Measurements from ENCODE around the gene ZNF775. TPM values are rescaled to one million over a fixed set of nuclear protein-coding genes. Genes with fewer than 3 reads are reported as not detected.

ZNF775 gene
- total RNA-seq, 1 donor from 2014 or later, result 5.5 TPM

DNA sequence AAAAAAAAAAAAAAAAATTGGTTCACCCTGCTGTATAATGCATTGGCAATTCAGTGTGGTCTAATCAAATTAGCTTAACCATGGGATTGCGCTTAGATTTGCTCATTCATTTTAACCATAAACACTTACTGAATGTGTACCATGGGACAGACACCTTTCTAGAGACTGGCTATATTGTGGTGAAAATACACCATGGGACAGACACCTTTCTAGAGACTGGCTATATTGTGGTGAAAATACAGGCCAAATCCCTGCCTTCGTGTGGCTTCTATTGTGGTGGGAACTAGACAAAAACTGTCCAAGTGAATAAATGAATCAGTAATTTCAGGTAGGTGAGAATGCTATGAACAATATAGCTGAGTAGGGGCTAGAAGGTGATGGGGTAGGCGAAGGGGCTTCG lies 20.7 kb upstream of the ZNF775 start:
- intact Hi-C loops (cut with micrococcal nuclease), result loop anchor here (5.0 to 10.0 kb wide), 2 partner anchors 399 to 626 kb away; no protein-coding TSS in a partner anchor
- peak overlapping the region; percentile 41 for H3K27ac Mint-ChIP-seq

DNA sequence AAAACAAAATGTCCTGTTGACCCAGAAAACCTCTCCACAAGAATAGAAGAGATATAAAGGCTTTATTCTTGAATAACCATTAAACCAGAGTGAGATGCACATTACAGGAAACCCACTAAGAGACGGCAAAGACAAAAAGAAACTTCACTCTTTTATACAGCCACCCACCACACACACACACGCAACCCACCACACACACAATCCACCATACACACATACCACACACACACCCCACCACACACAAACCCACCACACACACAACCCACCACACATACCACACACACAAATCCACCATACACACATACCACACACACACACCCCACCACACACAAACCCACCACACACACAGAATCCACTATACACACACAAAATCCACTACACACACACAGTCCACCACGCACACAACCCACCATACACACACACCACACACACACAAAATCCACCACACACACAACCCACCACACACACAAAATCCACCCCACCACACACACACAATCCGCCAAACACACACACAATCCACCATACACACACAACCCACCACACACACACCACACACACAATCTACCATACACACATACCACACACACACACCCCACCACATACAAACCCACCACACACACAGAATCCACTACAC lies 20.0 kb upstream of the ZNF775 start:
- Mint-ChIP-seq H3K4me1 (peaks cover 44% of the 10 kb centered on the region), H3K27ac (peak overlapping the region; percentile 62), H3K9me3 (peaks cover 4% of the 10 kb centered on the region), H3K27me3 (no peaks in the 10 kb centered on the region), H3K4me3 (no peak overlapping the region), H3K36me3 (ENCODE audit: low read depth) (no peaks in the 10 kb centered on the region)
- DNase-seq, result no peak
- intact Hi-C loops (cut with micrococcal nuclease), result loop anchor here (5.0 to 10.0 kb wide), 2 partner anchors 398 to 626 kb away; no protein-coding TSS in a partner anchor

More for the DNA sequence above, 20.7 kb upstream of the ZNF775 start:
- Mint-ChIP-seq H3K4me1 (peaks cover 39% of the 10 kb centered on the region), H3K36me3 (ENCODE audit: low read depth) (no peaks in the 10 kb centered on the region), H3K9me3 (peaks cover 4% of the 10 kb centered on the region), H3K27me3 (no peaks in the 10 kb centered on the region), H3K4me3 (no peak overlapping the region)
- DNase-seq, result no peak

DNA sequence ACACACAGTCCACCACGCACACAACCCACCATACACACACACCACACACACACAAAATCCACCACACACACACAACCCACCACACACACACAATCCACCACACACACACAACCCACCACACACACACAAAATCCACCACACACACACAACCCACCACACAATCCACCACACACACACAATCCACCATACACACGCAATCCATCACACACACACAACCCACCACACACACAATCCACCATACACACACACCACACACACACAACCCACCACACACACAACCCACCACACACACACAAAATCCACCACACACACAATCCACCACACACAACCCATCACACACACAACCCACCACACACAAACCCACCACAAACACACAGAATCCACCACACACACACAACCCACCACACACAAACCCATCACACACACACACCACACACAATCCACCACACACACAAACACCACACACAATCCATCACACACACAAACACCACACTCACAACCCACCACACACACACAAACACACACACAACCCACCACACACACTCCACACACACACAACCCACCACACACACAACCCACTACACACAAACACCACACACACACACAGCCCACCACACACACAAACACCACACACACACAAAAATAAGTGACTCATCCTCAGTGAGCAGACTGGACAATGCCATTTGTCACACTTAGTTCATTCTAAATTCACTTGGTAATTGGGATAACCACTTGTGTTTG lies 19.3 kb upstream of the ZNF775 start:
- Mint-ChIP-seq H3K27ac (peak overlapping the region; percentile 81), H3K27me3 (no peaks in the 10 kb centered on the region), H3K4me3 (no peak overlapping the region), H3K36me3 (ENCODE audit: low read depth) (no peaks in the 10 kb centered on the region), H3K4me1 (peaks cover 48% of the 10 kb centered on the region), H3K9me3 (peaks cover 4% of the 10 kb centered on the region)
- intact Hi-C loops (cut with micrococcal nuclease), result loop anchor here (5.0 to 10.0 kb wide), 2 partner anchors 398 to 625 kb away; no protein-coding TSS in a partner anchor
- DNase-seq, result no peak

DNA sequence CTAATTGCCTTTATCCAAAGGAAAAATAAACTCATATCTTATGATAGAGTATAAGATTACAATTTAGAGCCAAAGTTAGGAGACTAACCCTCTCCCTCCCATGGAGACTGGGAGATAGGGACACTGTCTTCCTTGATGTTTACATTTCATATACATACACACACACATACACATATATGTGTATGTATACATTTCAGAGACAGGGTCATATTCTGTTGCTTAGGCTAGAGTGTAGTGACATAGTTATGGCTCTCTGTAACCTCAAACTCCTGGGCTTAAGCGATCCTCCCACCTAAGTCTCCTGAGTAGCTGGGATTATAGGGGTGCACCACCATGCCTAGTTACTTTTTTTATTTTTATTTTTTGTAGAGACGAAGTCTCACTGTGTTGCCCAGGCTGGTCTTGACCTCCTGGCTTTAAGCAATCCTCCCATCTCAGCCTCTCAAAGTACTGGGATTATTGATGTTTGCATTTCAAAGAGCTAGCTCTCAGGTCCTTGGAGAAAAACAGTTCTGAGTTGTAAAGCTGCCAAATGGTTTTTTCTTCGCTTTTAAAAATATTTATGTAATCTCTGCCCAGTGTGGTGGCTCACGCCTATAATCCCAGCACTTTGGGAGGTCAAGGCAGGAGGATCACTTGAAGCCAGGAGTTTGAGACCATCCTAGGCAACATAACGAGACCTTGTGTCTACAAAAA lies 18.6 kb upstream of the ZNF775 start:
- H3K27ac Mint-ChIP-seq, result peak overlapping the region; percentile 81
- intact Hi-C loops (cut with micrococcal nuclease), result no loop called here
- H3K4me3 Mint-ChIP-seq, result no peak overlapping the region
- H3K4me1 Mint-ChIP-seq, result peaks cover 49% of the 10 kb centered on the region
- H3K36me3 Mint-ChIP-seq (ENCODE audit: low read depth), result no peaks in the 10 kb centered on the region
- H3K9me3 Mint-ChIP-seq, result peaks cover 4% of the 10 kb centered on the region
- H3K27me3 Mint-ChIP-seq, result no peaks in the 10 kb centered on the region
- DNase-seq, result no peak

DNA sequence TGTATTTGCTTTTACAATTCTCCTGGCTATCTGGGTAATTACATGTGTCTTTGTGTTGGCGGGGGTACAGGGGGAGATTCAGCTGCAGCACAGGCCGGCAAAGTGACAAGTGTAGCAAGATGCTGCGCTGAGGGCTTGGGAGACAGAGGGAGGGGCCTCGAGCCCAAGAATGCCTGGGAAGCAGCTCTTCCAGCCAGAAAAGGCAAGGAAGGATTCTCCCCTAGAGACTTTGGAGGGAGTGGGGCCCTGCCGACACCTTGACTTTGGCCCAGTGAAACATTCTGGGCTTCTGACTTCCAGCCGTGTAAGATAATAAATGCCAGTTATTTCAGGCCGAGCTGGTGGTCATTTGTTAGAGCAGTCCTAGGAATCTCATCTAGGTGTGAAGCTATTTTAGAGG lies 17.7 kb upstream of the ZNF775 start:
- intact Hi-C loops (cut with micrococcal nuclease), result no loop called here
- no peak overlapping the region for H3K27ac Mint-ChIP-seq
- H3K9me3 Mint-ChIP-seq, result peaks cover 4% of the 10 kb centered on the region
- no peaks in the 10 kb centered on the region for H3K36me3 Mint-ChIP-seq (ENCODE audit: low read depth)
- no peak for DNase-seq
- H3K4me1 Mint-ChIP-seq, result peaks cover 46% of the 10 kb centered on the region
- no peak overlapping the region for H3K4me3 Mint-ChIP-seq
- H3K27me3 Mint-ChIP-seq, result no peaks in the 10 kb centered on the region

DNA sequence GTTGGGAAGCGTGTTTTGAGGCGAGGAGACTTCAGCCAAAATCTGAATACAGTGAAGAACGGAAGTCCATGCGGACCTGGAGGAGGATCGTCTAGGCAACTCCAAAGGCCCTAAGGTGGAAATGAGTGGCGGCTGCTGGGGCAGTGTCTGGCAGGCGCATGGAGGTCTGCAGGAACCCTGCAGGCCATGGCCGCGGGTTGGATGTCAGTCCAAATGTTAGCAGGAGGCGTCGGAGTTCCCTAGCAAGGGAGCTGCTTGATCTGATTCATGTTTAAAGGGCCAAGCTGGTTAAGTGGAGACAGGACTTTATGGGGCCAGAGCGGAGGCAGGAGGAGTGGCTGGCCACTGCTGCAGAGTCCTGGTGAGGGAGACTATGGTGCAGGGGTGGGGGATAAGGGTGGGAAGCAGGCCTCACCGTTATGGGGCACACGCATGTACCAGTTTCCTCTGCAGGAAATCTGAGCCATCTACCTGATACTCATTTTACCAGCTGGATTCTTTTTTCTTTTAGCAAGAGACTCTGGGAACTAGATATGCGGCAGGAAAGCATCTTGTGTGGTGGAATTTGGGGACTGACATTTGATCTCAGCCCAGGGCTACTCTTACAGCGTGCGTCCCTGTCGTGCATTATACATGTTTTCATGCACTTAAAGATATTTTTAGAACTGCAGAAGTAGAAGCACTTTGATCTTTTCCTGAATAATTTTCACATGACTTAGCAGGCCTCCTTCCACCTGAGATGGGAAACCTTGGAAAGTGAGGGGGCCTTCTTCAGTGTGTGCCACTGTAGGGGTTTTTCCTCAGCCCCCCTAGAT lies 17.1 kb upstream of the ZNF775 start:
- intact Hi-C loops (cut with micrococcal nuclease), result no loop called here
- Mint-ChIP-seq H3K27me3 (no peaks in the 10 kb centered on the region), H3K4me3 (no peak overlapping the region), H3K36me3 (ENCODE audit: low read depth) (no peaks in the 10 kb centered on the region), H3K9me3 (peaks cover 4% of the 10 kb centered on the region), H3K4me1 (peaks cover 43% of the 10 kb centered on the region), H3K27ac (no peak overlapping the region)
- no peak for DNase-seq

DNA sequence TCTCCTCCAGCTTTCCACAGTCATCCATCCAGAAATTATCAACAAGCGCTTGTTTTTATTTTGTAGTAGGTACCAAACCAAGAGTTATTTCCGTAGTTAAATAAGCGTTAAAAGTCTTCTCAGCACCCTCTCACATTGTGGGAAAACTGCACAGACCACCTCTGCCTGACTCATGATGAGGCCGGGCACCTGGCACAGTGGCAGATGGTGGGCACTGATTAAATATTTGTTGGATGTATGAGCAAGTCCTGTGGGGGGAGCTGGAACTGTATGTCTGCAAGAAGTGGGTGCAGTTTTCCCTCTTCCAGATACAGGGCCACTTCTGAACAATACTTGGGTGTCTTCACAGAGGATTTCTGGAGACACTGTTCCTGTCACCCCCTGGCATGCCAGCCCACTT lies 15.8 kb upstream of the ZNF775 start:
- Mint-ChIP-seq H3K9me3 (peaks cover 4% of the 10 kb centered on the region), H3K4me1 (peaks cover 40% of the 10 kb centered on the region), H3K27me3 (no peaks in the 10 kb centered on the region), H3K27ac (no peak overlapping the region), H3K36me3 (ENCODE audit: low read depth) (no peaks in the 10 kb centered on the region), H3K4me3 (no peak overlapping the region)
- DNase-seq, result no peak
- intact Hi-C loops (cut with micrococcal nuclease), result no loop called here

DNA sequence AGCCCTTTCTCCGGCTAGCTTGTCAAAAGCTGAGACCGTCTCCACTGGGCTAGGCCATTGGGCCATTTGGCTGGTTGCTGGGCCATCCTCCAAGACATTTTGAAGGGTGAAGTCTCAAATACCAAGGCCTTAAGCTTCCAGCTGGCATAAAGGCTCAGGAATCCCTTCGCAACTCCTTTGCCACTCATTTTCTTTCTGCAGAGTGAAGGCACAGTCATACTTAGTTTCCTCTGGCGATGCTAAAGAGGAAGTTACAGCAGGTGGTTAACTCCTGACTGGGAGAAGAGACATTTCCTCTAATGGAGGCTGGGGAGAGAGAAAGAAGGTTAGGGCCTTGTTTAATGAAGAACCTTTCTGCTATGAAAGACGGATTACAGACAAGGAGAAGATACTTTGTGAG lies 15.3 kb upstream of the ZNF775 start:
- H3K9me3 Mint-ChIP-seq, result peaks cover 4% of the 10 kb centered on the region
- peak overlapping the region; percentile 22 for H3K27ac Mint-ChIP-seq
- no peak overlapping the region for H3K4me3 Mint-ChIP-seq
- no peak for DNase-seq
- peaks cover 35% of the 10 kb centered on the region for H3K4me1 Mint-ChIP-seq
- no peaks in the 10 kb centered on the region for H3K36me3 Mint-ChIP-seq (ENCODE audit: low read depth)
- intact Hi-C loops (cut with micrococcal nuclease), result no loop called here
- H3K27me3 Mint-ChIP-seq, result no peaks in the 10 kb centered on the region

DNA sequence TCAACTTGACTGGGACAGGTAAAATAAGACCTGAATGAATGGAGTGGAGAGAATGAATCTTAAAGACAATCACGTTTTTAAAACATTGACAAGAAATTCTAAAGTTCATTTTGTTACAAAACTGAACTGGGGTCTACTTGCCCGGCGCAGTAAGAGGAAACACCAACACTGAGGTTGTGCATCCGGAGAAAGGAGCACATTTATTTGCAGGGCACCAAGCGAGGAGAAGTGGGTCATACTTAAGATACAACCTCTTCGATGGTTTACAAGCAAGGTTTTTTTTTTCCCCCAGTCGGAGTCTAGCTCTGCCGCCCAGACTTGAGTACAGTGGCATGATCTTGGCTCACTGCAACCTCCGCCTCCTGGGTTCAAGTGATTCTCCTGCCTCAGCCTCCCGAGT lies 13.9 kb upstream of the ZNF775 start:
- intact Hi-C loops (cut with micrococcal nuclease), result loop anchor here (5.0 kb wide), 1 partner anchor 493 kb away; the partner anchor contains the start of gene ATP6V0E2
- DNase-seq, result no peak
- no peak overlapping the region for H3K27ac Mint-ChIP-seq
- H3K4me1 Mint-ChIP-seq, result peaks cover 32% of the 10 kb centered on the region
- H3K4me3 Mint-ChIP-seq, result no peak overlapping the region
- H3K9me3 Mint-ChIP-seq, result peaks cover under 1% of the 10 kb centered on the region
- H3K27me3 Mint-ChIP-seq, result no peaks in the 10 kb centered on the region
- H3K36me3 Mint-ChIP-seq (ENCODE audit: low read depth), result peaks cover 3% of the 10 kb centered on the region

DNA sequence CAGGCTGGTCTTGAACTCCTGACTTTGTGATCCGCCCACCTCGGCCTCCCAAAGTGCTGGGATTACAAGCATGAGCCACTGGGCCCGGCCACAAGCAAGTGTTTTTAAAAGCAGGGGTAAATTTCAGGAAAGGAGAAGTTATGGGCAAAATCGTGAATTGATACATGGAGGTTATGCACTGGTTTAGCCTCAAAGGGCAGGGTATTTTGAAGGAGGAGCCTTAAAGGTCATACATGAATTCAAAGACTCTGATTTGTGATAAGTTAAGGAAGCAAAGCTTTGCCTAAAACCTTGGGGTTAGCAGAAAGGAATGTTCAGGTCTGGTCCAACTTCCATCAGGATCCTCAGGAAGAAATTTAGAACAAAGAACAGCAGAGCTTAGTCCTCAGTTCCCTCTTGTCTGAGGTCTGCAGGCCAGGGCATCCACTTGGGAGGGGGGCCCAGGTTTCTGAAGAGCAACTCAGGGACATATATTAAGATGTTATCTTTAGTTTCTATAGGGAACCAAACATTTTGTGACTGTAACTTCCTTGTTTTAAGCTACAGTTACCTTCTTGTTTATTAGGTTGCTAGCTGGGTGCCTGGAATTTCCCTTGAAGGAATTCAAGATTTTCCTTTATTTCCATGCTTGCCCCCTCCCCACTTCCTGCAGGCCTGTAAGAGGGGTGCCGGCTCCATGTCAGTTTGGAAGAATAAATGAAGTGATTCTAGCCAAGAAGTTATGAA lies 13.3 kb upstream of the ZNF775 start:
- Mint-ChIP-seq H3K36me3 (ENCODE audit: low read depth) (peaks cover 6% of the 10 kb centered on the region), H3K9me3 (no peaks in the 10 kb centered on the region), H3K27ac (peak overlapping the region; percentile 8), H3K27me3 (no peaks in the 10 kb centered on the region), H3K4me1 (peaks cover 37% of the 10 kb centered on the region), H3K4me3 (no peak overlapping the region)
- no peak for DNase-seq
- intact Hi-C loops (cut with micrococcal nuclease), result loop anchor here (5.0 kb wide), 1 partner anchor 494 kb away; the partner anchor contains the start of gene ATP6V0E2

DNA sequence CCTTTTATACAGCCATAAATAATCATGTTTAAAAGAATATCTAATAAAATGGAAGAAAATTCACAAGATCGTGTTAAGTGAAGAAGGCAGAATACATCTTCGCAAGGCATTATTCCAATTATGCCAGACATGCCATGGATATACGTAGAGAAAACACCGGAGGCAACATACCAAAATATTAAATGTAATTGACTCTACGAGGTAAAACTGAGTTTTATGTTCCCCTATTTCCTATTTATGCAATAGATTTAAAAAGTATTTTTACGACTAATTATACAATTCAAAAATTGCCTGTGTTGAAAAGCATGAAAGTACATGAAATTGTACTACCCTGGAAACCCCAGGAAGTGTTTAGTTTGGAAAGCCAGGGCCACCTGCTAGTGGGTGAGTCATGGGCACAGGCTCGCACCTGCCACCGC lies 11.4 kb upstream of the ZNF775 start:
- H3K4me3 Mint-ChIP-seq, result peak overlapping the region; percentile 98
- peaks cover 12% of the 10 kb centered on the region for H3K36me3 Mint-ChIP-seq (ENCODE audit: low read depth)
- no peaks in the 10 kb centered on the region for H3K9me3 Mint-ChIP-seq
- H3K27me3 Mint-ChIP-seq, result no peaks in the 10 kb centered on the region
- intact Hi-C loops (cut with micrococcal nuclease), result loop anchor here (1.0 to 5.0 kb wide), 4 partner anchors 10 to 495 kb away; partner anchors contain the start of genes ACTR3C, ATP6V0E2 and LRRC61
- no peak for DNase-seq
- peaks cover 38% of the 10 kb centered on the region for H3K4me1 Mint-ChIP-seq
- peak overlapping the region; percentile 94 for H3K27ac Mint-ChIP-seq

DNA sequence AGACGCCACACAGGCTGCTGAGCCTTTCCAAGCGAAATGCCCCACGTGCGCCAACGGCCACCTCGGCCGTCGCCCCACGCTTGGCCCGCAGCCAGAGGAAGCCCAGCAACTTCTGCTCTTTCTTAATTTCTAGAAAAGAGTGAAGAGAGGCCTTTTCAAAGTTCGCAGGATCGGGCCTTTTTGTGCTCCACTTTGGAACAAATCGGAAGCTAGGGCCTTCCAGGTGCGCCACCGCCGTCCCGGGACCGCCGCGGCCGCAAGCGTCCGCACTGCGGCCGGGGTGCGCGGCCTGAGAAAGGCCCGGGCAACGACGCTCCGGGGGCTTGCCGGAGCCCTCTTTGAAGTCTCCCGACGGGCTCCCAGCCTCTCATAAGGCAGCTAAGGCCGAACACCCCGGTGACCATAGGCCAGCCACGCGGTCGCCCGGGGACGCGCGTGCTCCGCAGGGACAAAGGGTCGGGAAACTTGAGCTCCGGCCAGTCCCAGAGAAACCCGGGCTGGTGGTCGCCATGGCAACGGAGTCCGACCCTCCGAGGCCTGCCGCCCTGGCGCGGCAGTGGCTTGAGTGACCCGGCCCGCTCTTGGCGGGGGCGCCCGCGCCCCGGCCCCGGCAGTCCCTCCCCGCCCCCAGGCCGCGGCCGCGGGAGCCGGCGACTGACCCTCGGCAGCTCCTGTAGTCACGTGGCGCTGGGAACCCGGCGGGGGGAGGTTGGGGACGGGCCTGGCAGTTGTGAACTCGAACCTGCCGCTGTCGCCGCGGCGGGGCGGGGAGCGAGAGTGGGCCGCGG lies 10.8 kb upstream of the ZNF775 start, which contains the start of gene REPIN1:
Gene REPIN1, plus strand, starts transcription at position 727 of the 788 bp plus-strand sequence. CDS start 890 bp downstream, outside the sequence.
- DNase-seq, result peak; percentile 94
- intact Hi-C loops (cut with micrococcal nuclease), result loop anchor here (1.0 to 5.0 kb wide), 4 partner anchors 11 to 496 kb away; partner anchors contain the start of genes ACTR3C, ATP6V0E2 and LRRC61
- no peaks in the 10 kb centered on the region for H3K27me3 Mint-ChIP-seq
- H3K4me1 Mint-ChIP-seq, result peaks cover 40% of the 10 kb centered on the region
- peak within 1 kb of the TSS; percentile 97 for H3K27ac Mint-ChIP-seq
- H3K4me3 Mint-ChIP-seq, result peak within 1 kb of the TSS; percentile 98
- H3K36me3 Mint-ChIP-seq (ENCODE audit: low read depth), result peaks cover 16% of the 10 kb centered on the region
- no peaks in the 10 kb centered on the region for H3K9me3 Mint-ChIP-seq
